Neural cell (in vitro differentiated cells): ENCODE data around the gene XPA. TPM values are rescaled to one million over a fixed set of nuclear protein-coding genes. Genes with fewer than 3 reads are reported as not detected.
A peak's percentile ranks its signal among the peaks of the same experiment; 100 is the strongest.

Experiments
- H2AFZ ChIP-seq: fragments of 200-600, 300-800 bp; sonication (generic), shearing (Covaris generic); 2 replicates; pipeline ENCODE4 v1.6.0; 2014; ENCODE audit warnings: low read depth, mild to moderate bottlenecking, antibody characterized with exemption, low read length, moderate library complexity
- H3F3A ChIP-seq: fragments of 200-600 bp; shearing (Covaris generic); 2 replicates; pipeline ENCODE4 v1.6.1; 2016; ENCODE audit warnings: mild to moderate bottlenecking, moderate library complexity, mixed read lengths, antibody characterized with exemption, low read length; ENCODE audit not compliant: insufficient read depth, poor library complexity, severe bottlenecking
- H3K27ac ChIP-seq: fragments of 200-600, 300-800 bp; sonication (generic), shearing (Covaris generic); 2 replicates; pipeline ENCODE4 v1.5.1; 2014; ENCODE audit warnings: mild to moderate bottlenecking, low read length, moderate library complexity
- H3K27me3 ChIP-seq: fragments of 300-800, 200-600 bp; sonication (generic), shearing (Covaris generic); 2 replicates; pipeline ENCODE4 v1.6.0; 2014; ENCODE audit warnings: mild to moderate bottlenecking, low read depth, low read length, moderate library complexity; ENCODE audit not compliant: insufficient read depth
- H3K36me3 ChIP-seq: fragments of 300-800, 200-600 bp; sonication (generic), shearing (Covaris generic); 2 replicates; pipeline ENCODE4 v1.5.1; 2014; ENCODE audit warnings: mild to moderate bottlenecking, antibody characterized with exemption, low read length, moderate library complexity; ENCODE audit not compliant: insufficient read depth
- H3K4me2 ChIP-seq: fragments of 300-800, 200-600 bp; sonication (generic), shearing (Covaris generic); 2 replicates; pipeline ENCODE4 v1.6.0; 2014; ENCODE audit warnings: mild to moderate bottlenecking, low read length
- H3K4me3 ChIP-seq: fragments of 300-800, 200-600 bp; sonication (generic), shearing (Covaris generic); 2 replicates; pipeline ENCODE4 v1.5.1; 2014; ENCODE audit warnings: mild to moderate bottlenecking, low read length, moderate library complexity
- H3K79me2 ChIP-seq: fragments of 200-600 bp; shearing (Covaris generic); replicated peaks from 2 replicates; pipeline ENCODE4 v1.6.0; 2014; ENCODE audit warnings: mild to moderate bottlenecking, low read length, moderate library complexity; ENCODE audit not compliant: insufficient read depth
- H3K9ac ChIP-seq: fragments of 300-800, 200-600 bp; sonication (generic), shearing (Covaris generic); 2 replicates; pipeline ENCODE4 v1.6.1; 2016; ENCODE audit warnings: mild to moderate bottlenecking, low read length, mixed read lengths
- H3K9me2 ChIP-seq: fragments of 200-600 bp; shearing (Covaris generic); 2 replicates; pipeline ENCODE4 v1.6.1; 2016; ENCODE audit warnings: mild to moderate bottlenecking, low read length, mixed read lengths; ENCODE audit not compliant: insufficient read depth
- H3K9me3 ChIP-seq: fragments of 200-600, 300-800 bp; sonication (generic), shearing (Covaris generic); 2 replicates; pipeline ENCODE4 v1.6.1; 2016; ENCODE audit warnings: mild to moderate bottlenecking, mixed run types, low read length, moderate library complexity, mixed read lengths
- H4K20me1 ChIP-seq: fragments of 200-600 bp; shearing (Covaris generic); 2 replicates; pipeline ENCODE4 v1.6.1; 2016; ENCODE audit warnings: mild to moderate bottlenecking, mixed run types; ENCODE audit not compliant: insufficient read depth
- CTCF ChIP-seq: fragments of 450-650 bp; IDR thresholded peaks from 2 replicates; pipeline ENCODE4 v1.5.1; 2014; ENCODE audit warnings: antibody characterized with exemption, mild to moderate bottlenecking, moderate library complexity; ENCODE audit not compliant: poor library complexity, severe bottlenecking
- EP300 ChIP-seq: fragments of 450-650 bp; conservative IDR thresholded peaks from 2 replicates; pipeline ENCODE4 v1.6.1; 2014; ENCODE audit warnings: antibody characterized with exemption, mild to moderate bottlenecking, moderate library complexity; ENCODE audit not compliant: poor library complexity, severe bottlenecking
- EZH2 ChIP-seq: fragments of 200-600, 300-800 bp; shearing (Covaris generic), sonication (generic); IDR thresholded peaks from 2 replicates; pipeline ENCODE4 v1.6.1; 2014; ENCODE audit warnings: antibody characterized with exemption, low read length, borderline replicate concordance, mild to moderate bottlenecking; ENCODE audit not compliant: insufficient read depth, poor library complexity, severe bottlenecking
- MXI1 ChIP-seq: fragments of 450-650 bp; conservative IDR thresholded peaks from 2 replicates; pipeline ENCODE4 v1.6.1; 2014; ENCODE audit warnings: antibody characterized with exemption, mild to moderate bottlenecking; ENCODE audit not compliant: poor library complexity, severe bottlenecking
- POLR2AphosphoS5 ChIP-seq: IDR thresholded peaks from 2 replicates; pipeline ENCODE4 v1.6.1; 2012
- RAD21 ChIP-seq: fragments of 450-650 bp; conservative IDR thresholded peaks from 2 replicates; pipeline ENCODE4 v1.6.1; 2014; ENCODE audit warnings: antibody characterized with exemption, mild to moderate bottlenecking, moderate library complexity
- REST ChIP-seq: IDR thresholded peaks from 2 replicates; pipeline ENCODE4 v1.6.1; 2012; ENCODE audit warnings: borderline replicate concordance
- SMC3 ChIP-seq: fragments of 450-650 bp; conservative IDR thresholded peaks from 2 replicates; pipeline ENCODE4 v1.6.1; 2014; ENCODE audit warnings: antibody characterized with exemption, mild to moderate bottlenecking, moderate library complexity; ENCODE audit not compliant: poor library complexity
- TAF1 ChIP-seq: IDR thresholded peaks from 2 replicates; pipeline ENCODE4 v1.6.1; 2012; ENCODE audit warnings: low read depth
- polyA plus RNA-seq: library from polyadenylated mRNA; depleted of rRNA; stranded (reverse); fragments of >200 nt; gene quantifications from 2 replicates; pipeline ENCODE4 v1.2.3, GENCODE V29; 2014

The XPA gene
- polyA plus RNA-seq, 1 donor from 2014 or later, result 34.5 TPM

- no peaks in the 10 kb centered on the region for H3K27me3 ChIP-seq
- peak overlapping the region; percentile 45 for H3K4me3 ChIP-seq
- no peak overlapping the region for H3K9ac ChIP-seq
- no peaks in the 10 kb centered on the region for H3K9me3 ChIP-seq
- H3K36me3 ChIP-seq, result no peaks in the 10 kb centered on the region
- H3K4me2 ChIP-seq, result no peak overlapping the region
- peaks cover 67% of the 10 kb centered on the region for H3K79me2 ChIP-seq
- H3F3A ChIP-seq, result peaks cover 2% of the 10 kb centered on the region
- TF ChIP-seq REST (no peak), EP300 (no peak), RAD21 (no peak), SMC3 (no peak), MXI1 (no peak), EZH2 (no peak), TAF1 (no peak), CTCF (no peak), POLR2AphosphoS5 (no peak)
- H4K20me1 ChIP-seq, result no peaks in the 10 kb centered on the region
- no peaks in the 10 kb centered on the region for H3K9me2 ChIP-seq
- H3K27ac ChIP-seq, result no peak overlapping the region
- H2AFZ ChIP-seq, result no peak overlapping the region
Measured at GRCh38 chr9:97636903-97637302, 60.2 kb downstream of the XPA start.

GRCh38 chr9:97635026-97635425, 62.1 kb downstream of the XPA start:
- H3K4me3 ChIP-seq, result peak overlapping the region; percentile 96
- peak overlapping the region; percentile 98 for H3K9ac ChIP-seq
- no peaks in the 10 kb centered on the region for H3K27me3 ChIP-seq
- no peaks in the 10 kb centered on the region for H4K20me1 ChIP-seq
- peaks cover 77% of the 10 kb centered on the region for H3K79me2 ChIP-seq
- TF ChIP-seq MXI1 (no peak), RAD21 (no peak), SMC3 (no peak), EP300 (no peak), CTCF (no peak), TAF1 (no peak), REST (no peak), EZH2 (no peak), POLR2AphosphoS5 (no peak)
- no peak overlapping the region for H2AFZ ChIP-seq
- no peaks in the 10 kb centered on the region for H3K9me2 ChIP-seq
- H3K4me2 ChIP-seq, result peak overlapping the region; percentile 72
- peaks cover 7% of the 10 kb centered on the region for H3F3A ChIP-seq
- no peaks in the 10 kb centered on the region for H3K36me3 ChIP-seq
- H3K9me3 ChIP-seq, result no peaks in the 10 kb centered on the region
- peak overlapping the region; percentile 99 for H3K27ac ChIP-seq
